Endodermal cell (in vitro differentiated cells): ENCODE measurements around the gene SRD5A1. TPM values are rescaled to one million over a fixed set of nuclear protein-coding genes. Genes with fewer than 3 reads are reported as not detected.

Source experiments
- DNase-seq: peaks from one replicate; pipeline ENCODE4 v3.0.0-alpha.2; 2017
- H3K27ac ChIP-seq: 2 replicates; pipeline ENCODE4 v1.5.1; 2013; ENCODE audit warnings: mild to moderate bottlenecking, low read depth, low read length, moderate library complexity
- H3K27me3 ChIP-seq: 2 replicates; pipeline ENCODE4 v1.6.1; 2013; ENCODE audit warnings: mild to moderate bottlenecking, low read length, moderate library complexity; ENCODE audit not compliant: insufficient read depth, control insufficient read depth, poor library complexity, severe bottlenecking
- H3K36me3 ChIP-seq: 2 replicates; pipeline ENCODE4 v1.7.0; 2013; ENCODE audit warnings: mild to moderate bottlenecking, low read length, moderate library complexity; ENCODE audit not compliant: control insufficient read depth, insufficient read depth
- H3K4me1 ChIP-seq: one replicate; pipeline ENCODE4 v1.7.0; 2013; ENCODE audit warnings: low read length; ENCODE audit not compliant: control insufficient read depth, insufficient read depth
- H3K4me3 ChIP-seq: 2 replicates; pipeline ENCODE4 v1.5.1; 2013; ENCODE audit warnings: mild to moderate bottlenecking, low read length, moderate library complexity
- H3K9ac ChIP-seq: 2 replicates; pipeline ENCODE4 v1.6.1; 2013; ENCODE audit warnings: mild to moderate bottlenecking, low read length, moderate library complexity; ENCODE audit not compliant: poor library complexity, severe bottlenecking; ENCODE audit errors: extremely low read depth
- H3K9me3 ChIP-seq: 2 replicates; pipeline ENCODE4 v1.6.1; 2013; ENCODE audit warnings: mild to moderate bottlenecking, low read length, moderate library complexity; ENCODE audit not compliant: control insufficient read depth
- H3K27ac Mint-ChIP-seq: 2 replicates; pipeline ENCODE4 v1.8.0; 2020; ENCODE audit warnings: mixed read lengths
- H3K27me3 Mint-ChIP-seq: 2 replicates; pipeline ENCODE4 v1.8.0; 2021; ENCODE audit warnings: mild to moderate bottlenecking, mixed read lengths; ENCODE audit not compliant: insufficient read depth
- H3K36me3 Mint-ChIP-seq: 2 replicates; pipeline ENCODE4 v1.8.0; 2020; ENCODE audit warnings: low read depth, mixed read lengths
- H3K4me1 Mint-ChIP-seq: 2 replicates; pipeline ENCODE4 v1.8.0; 2020; ENCODE audit warnings: mixed read lengths
- H3K4me3 Mint-ChIP-seq: 2 replicates; pipeline ENCODE4 v1.8.0; 2020; ENCODE audit warnings: mild to moderate bottlenecking, moderate library complexity, mixed read lengths
- H3K9me3 Mint-ChIP-seq: 2 replicates; pipeline ENCODE4 v1.8.0; 2020; ENCODE audit warnings: mild to moderate bottlenecking, mixed read lengths
- whole genome bisulfite sequencing, 2 experiments: methylation state at CpG; one replicate each; pipeline versions ENCODE4 v1.1.5 to v1.1.7; 2013; ENCODE audit warnings: missing lambda C conversion rate in 2 of 2, mixed read lengths in 1 of 2; ENCODE audit not compliant: insufficient coverage in 1 of 2, insufficient read length in 1 of 2; 5-methylcytosine and 5-hydroxymethylcytosine counted together
- total RNA-seq, 2 donors: library from RNA; stranded (reverse); fragmentation: NEBNext Ultra II Directional in 1 of 2; extraction: Animal tissue kit (Norgen Biotek cat#: 25700) in 1 of 2; gene quantifications; 2 replicates in 1 of 2; 3 replicates in 1 of 2; pipeline ENCODE4 v1.2.1, GENCODE V29; 2021
- TF ChIP-seq, protein P1 (sequence below): fragments of 200-600 bp; sonication (generic); conservative IDR thresholded peaks from 2 replicates; pipeline ENCODE4 v1.5.0; 2021; ENCODE audit warnings: antibody characterized with exemption, mild to moderate bottlenecking

SRD5A1 gene
- total RNA-seq, 2 donors from 2014 or later, result 15.0 to 16.2 TPM

DNA sequence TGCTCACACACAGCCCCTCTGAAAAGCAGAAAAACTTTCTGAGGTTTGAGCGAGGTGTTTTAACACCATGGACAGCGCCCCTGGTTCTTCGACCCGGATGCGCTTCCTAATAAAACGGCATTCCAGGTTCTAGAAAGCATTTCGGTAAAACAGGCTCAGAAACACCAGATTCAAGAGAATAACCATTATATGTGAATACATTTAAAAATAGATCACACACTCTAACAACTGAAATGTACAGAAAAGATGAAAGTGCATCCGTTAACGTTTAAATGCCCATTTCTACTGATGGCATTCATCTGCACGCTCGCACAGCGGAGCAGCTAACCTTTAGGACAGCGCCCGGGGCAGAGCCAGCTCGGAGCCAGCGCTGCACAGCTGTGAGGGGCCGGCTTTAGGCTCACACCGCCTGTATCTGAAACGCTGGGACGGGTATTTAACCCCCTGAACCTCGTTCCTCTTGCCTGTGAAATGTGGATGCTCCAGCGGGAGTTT is 53.7 kb downstream of the SRD5A1 start:
- Mint-ChIP-seq H3K27me3 (peaks cover 28% of the 10 kb centered on the region), H3K4me3 (peak overlapping the region; percentile 51), H3K27ac (no peak overlapping the region), H3K36me3 (no peaks in the 10 kb centered on the region), H3K9me3 (no peaks in the 10 kb centered on the region), H3K4me1 (no peaks in the 10 kb centered on the region)
- H3K4me3 ChIP-seq, result peak overlapping the region; percentile 77
- TF ChIP-seq, protein P1, sequence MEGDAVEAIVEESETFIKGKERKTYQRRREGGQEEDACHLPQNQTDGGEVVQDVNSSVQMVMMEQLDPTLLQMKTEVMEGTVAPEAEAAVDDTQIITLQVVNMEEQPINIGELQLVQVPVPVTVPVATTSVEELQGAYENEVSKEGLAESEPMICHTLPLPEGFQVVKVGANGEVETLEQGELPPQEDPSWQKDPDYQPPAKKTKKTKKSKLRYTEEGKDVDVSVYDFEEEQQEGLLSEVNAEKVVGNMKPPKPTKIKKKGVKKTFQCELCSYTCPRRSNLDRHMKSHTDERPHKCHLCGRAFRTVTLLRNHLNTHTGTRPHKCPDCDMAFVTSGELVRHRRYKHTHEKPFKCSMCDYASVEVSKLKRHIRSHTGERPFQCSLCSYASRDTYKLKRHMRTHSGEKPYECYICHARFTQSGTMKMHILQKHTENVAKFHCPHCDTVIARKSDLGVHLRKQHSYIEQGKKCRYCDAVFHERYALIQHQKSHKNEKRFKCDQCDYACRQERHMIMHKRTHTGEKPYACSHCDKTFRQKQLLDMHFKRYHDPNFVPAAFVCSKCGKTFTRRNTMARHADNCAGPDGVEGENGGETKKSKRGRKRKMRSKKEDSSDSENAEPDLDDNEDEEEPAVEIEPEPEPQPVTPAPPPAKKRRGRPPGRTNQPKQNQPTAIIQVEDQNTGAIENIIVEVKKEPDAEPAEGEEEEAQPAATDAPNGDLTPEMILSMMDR, result no peak
- H3K36me3 ChIP-seq, result no peaks in the 10 kb centered on the region
- H3K9me3 ChIP-seq, result no peaks in the 10 kb centered on the region
- 2 to 7% methylated on average over 14 to 22 of the region's 22 CpGs for WGBS, 2 experiments
- H3K4me1 ChIP-seq, result no peaks in the 10 kb centered on the region
- H3K27ac ChIP-seq, result no peak overlapping the region
- H3K9ac ChIP-seq, result no peak overlapping the region
- H3K27me3 ChIP-seq, result peaks cover 59% of the 10 kb centered on the region
- DNase-seq, result peak; percentile 86

DNA sequence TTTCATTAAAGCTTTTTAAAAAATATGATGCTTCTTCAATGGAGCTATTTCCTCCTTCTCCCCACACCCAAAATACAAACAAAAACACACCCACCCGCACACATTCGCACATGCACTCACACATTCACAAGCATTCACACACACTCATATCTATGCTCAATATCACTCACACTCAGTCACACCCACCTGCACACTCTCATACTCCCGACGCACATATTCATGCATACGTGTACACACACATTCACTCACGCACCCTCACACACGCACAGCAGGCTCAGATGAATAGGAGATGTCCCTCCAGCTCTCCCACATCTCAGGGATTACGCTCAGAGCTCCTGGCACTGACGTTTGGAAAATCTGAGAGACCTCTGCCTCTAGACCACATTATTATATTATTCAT is 54.3 kb downstream of the SRD5A1 start:
- no peaks in the 10 kb centered on the region for H3K4me1 Mint-ChIP-seq
- H3K9me3 Mint-ChIP-seq, result no peaks in the 10 kb centered on the region
- peaks cover 26% of the 10 kb centered on the region for H3K27me3 Mint-ChIP-seq
- no peak overlapping the region for H3K27ac Mint-ChIP-seq
- Histone ChIP-seq H3K27ac (no peak overlapping the region), H3K4me1 (no peaks in the 10 kb centered on the region), H3K27me3 (peaks cover 57% of the 10 kb centered on the region), H3K9me3 (no peaks in the 10 kb centered on the region), H3K36me3 (no peaks in the 10 kb centered on the region), H3K4me3 (peak overlapping the region; percentile 77), H3K9ac (no peak overlapping the region)
- TF ChIP-seq, protein P1, result no peak
- no peak overlapping the region for H3K4me3 Mint-ChIP-seq
- 79 to 87% methylated on average over 4 to 9 of the region's 9 CpGs for WGBS, 2 experiments
- DNase-seq, result no peak
- no peaks in the 10 kb centered on the region for H3K36me3 Mint-ChIP-seq

DNA sequence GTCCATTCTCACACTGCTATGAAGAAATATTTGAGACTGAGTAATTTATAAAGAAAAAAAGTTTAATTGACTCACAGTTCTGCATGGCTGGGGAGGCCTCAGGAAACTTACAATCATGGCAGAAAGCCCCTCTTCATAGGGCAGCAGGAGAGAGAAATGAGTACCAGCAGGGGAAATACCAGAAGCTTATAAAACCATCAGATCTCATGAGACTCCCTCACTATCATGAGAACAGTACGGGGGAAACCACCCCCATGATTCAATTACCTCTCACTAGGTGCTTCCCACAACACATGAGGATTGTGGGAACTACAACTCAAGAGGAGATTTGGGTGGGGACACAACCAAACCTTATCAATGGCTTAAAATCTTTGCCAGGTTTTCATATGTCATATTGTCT is 59.7 kb downstream of the SRD5A1 start:
- TF ChIP-seq, protein P1, result no peak
- H3K27me3 ChIP-seq, result peaks cover 28% of the 10 kb centered on the region
- H3K4me3 Mint-ChIP-seq, result no peak overlapping the region

More for the DNA sequence above, 59.7 kb downstream of the SRD5A1 start:
- H3K9ac ChIP-seq, result no peak overlapping the region
- no peak overlapping the region for H3K4me3 ChIP-seq
- no peaks in the 10 kb centered on the region for H3K4me1 ChIP-seq
- H3K36me3 ChIP-seq, result no peaks in the 10 kb centered on the region
- H3K4me1 Mint-ChIP-seq, result no peaks in the 10 kb centered on the region
- H3K9me3 ChIP-seq, result no peaks in the 10 kb centered on the region
- no peaks in the 10 kb centered on the region for H3K36me3 Mint-ChIP-seq
- whole genome bisulfite sequencing, 2 experiments, result 50% methylated on average over 1 of the region's 1 CpG; no CpG with 5 or more reads in 1 of the 2 experiments
- DNase-seq, result no peak
- peaks cover 22% of the 10 kb centered on the region for H3K27me3 Mint-ChIP-seq
- H3K27ac ChIP-seq, result no peak overlapping the region
- no peak overlapping the region for H3K27ac Mint-ChIP-seq
- no peaks in the 10 kb centered on the region for H3K9me3 Mint-ChIP-seq
